ENCODE measurements around the gene ACTR1B. TPM values are rescaled to one million over a fixed set of nuclear protein-coding genes. Genes with fewer than 3 reads are reported as not detected.

Gene ACTR1B
- polyA plus RNA-seq (2012; rRNA removed): 51.5 and 55.1 TPM in 2 replicates
- polyA plus RNA-seq (2012; cell fraction: cytosol; rRNA removed): 21.3 and 36.6 TPM in 2 replicates
- polyA plus RNA-seq (2012; cell fraction: nucleus; rRNA removed): 120 and 133 TPM in 2 replicates

DNA sequence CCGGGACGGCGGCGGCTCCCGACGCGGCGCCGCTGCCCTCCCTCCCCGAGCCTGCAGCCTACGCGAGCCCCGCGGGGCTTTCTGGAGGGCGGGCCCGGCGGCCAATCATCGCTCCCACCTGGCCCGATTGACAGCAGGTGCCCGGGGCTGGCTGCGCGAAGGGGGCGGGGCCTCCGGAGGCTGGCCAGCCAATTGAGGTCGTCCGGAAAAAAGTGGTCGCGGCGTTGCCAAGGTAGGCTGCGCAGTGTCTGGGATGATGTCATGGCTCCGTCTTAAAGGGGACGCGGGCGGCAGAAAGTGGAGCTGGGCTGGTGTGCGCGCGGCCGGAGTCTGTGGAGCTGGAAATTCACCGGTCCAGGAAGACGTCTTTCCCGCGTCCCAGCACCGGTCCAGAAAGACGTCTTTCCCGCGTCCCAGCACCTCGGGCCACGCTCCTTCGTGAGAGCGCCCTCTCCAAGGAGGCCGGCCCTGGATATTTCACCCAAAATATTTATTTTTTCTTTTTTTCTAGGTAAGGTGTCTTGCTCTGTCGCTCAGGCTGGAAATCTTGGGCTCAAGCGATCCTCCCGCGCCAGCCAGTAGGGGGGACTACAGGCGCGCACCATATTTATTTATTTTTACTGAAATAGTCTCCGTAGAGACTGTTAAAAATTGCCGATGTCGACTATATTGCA is at the start of gene ACTR1B:
Gene ACTR1B, minus strand, starts transcription at position 83 of the 674 bp plus-strand sequence. CDS start 154 bp downstream, outside the sequence.
- peak within 1 kb of the TSS; percentile 92 to 95 for H3K27ac ChIP-seq (ENCODE audit: low read depth in 2 of 2, low read length in 1 of 2)
- H3K36me3 ChIP-seq (replicated peaks in 1 of 2; ENCODE audit: control insufficient read depth in 1 of 2, insufficient read depth in 2 of 2, low read length in 1 of 2): peaks cover 0 to 7% of the 10 kb centered on the region in 2 experiments
- WGBS (ENCODE audit: low lambda C conversion rate): 5% methylated on average over 14 of the region's 60 CpGs
- H3K9me2 ChIP-seq: no peaks in the 10 kb centered on the region
- 0 out of 2 replicates have a peak, but pooled peaks cover 7% of the 10 kb centered on the region for H4K20me1 ChIP-seq (ENCODE audit: insufficient read depth)
- H3F3A ChIP-seq (replicated peaks; ENCODE audit: insufficient read depth): peaks cover 15% of the 10 kb centered on the region
- peak within 1 kb of the TSS; percentile 96 for H2AFZ ChIP-seq (ENCODE audit: low read depth)
- no peaks in the 10 kb centered on the region for H3K9me3 ChIP-seq
- H3K9ac ChIP-seq: peak within 1 kb of the TSS; percentile 88
- H3K79me2 ChIP-seq (ENCODE audit: insufficient read depth): peaks cover 31% of the 10 kb centered on the region
- no peaks in the 10 kb centered on the region for H3K27me3 ChIP-seq (ENCODE audit: insufficient read depth)
- DNase-seq: peak; percentile 97
- ChIA-PET POLR2A (interaction anchor here (0.9 to 1.8 kb wide), 5 partner anchors 11 to 29 kb away, joined by 3 to 26 read pairs (median 3); partner anchors contain the start of gene COX5B), CTCF (interaction anchor here (0.6 to 8.6 kb wide), 13 partner anchors 9 to 669 kb away, joined by 3 to 88 read pairs (median 4); partner anchors contain the start of genes ANKRD36B and COX5B)
- peak within 1 kb of the TSS; percentile 97 for H3K4me2 ChIP-seq
- H3K4me3 ChIP-seq (ENCODE audit: low read depth in 2 of 2, low read length in 1 of 2): peak within 1 kb of the TSS; percentile 81 to 89
- peaks cover 15% of the 10 kb centered on the region in 2 experiments; a peak in 3 of 4 replicates for H3K4me1 ChIP-seq (ENCODE audit: control insufficient read depth in 1 of 2, insufficient read depth in 2 of 2, low read depth in 1 of 2, low read length in 1 of 2)
- TF ChIP-seq RAD21 (IDR thresholded peaks at IDR 0.05; ENCODE audit: low read length) (peak; percentile 32; the same call in 1 of the 2 replicates), NRF1 (IDR thresholded peaks at IDR 0.05; ENCODE audit: low read depth, low read length) (peak; percentile 66), CHD2 (IDR thresholded peaks at IDR 0.05; ENCODE audit: low read length, partially characterized antibody) (peak; percentile 58), JUND (IDR thresholded peaks at IDR 0.05) (peak; percentile 47), FOSL2 (IDR thresholded peaks at IDR 0.05; ENCODE audit: borderline replicate concordance, low read depth) (peak; percentile 27; the same call in 1 of the 2 replicates), RCOR1 (IDR thresholded peaks at IDR 0.05; ENCODE audit: low read length) (no peak), ELF1 (IDR thresholded peaks at IDR 0.05) (no peak; the same call in 1 of the 2 replicates), MXI1 (IDR thresholded peaks at IDR 0.05; ENCODE audit: low read depth, low read length) (peak; percentile 25; the same call in 1 of the 2 replicates), YY1 (IDR thresholded peaks at IDR 0.05; ENCODE audit: low read depth) (peak; percentile 56; the same call in 1 of the 2 replicates), GATA2 (CRISPR knock-in tag; IDR thresholded peaks at IDR 0.05) (no peak), SIN3A (IDR thresholded peaks at IDR 0.05; ENCODE audit: borderline replicate concordance, low read depth, low read length) (no peak), GABPA (IDR thresholded peaks at IDR 0.05; ENCODE audit: low read depth) (peak; percentile 53; the same call in 1 of the 2 replicates), TEAD4 (IDR thresholded peaks at IDR 0.05; ENCODE audit: borderline replicate concordance, insufficient read depth) (no peak), TCF12 (IDR thresholded peaks at IDR 0.05) (no peak), NFIC (IDR thresholded peaks at IDR 0.05; ENCODE audit: borderline replicate concordance) (no peak), TAF1 (IDR thresholded peaks at IDR 0.05; ENCODE audit: borderline replicate concordance, low read depth, low read length) (0 out of 2 replicates have a peak, but pooled peaks have one; percentile 20)
- TF ChIP-seq, protein P1, sequence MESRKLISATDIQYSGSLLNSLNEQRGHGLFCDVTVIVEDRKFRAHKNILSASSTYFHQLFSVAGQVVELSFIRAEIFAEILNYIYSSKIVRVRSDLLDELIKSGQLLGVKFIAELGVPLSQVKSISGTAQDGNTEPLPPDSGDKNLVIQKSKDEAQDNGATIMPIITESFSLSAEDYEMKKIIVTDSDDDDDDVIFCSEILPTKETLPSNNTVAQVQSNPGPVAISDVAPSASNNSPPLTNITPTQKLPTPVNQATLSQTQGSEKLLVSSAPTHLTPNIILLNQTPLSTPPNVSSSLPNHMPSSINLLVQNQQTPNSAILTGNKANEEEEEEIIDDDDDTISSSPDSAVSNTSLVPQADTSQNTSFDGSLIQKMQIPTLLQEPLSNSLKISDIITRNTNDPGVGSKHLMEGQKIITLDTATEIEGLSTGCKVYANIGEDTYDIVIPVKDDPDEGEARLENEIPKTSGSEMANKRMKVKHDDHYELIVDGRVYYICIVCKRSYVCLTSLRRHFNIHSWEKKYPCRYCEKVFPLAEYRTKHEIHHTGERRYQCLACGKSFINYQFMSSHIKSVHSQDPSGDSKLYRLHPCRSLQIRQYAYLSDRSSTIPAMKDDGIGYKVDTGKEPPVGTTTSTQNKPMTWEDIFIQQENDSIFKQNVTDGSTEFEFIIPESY (IDR thresholded peaks at IDR 0.05; ENCODE audit: borderline replicate concordance, low read depth): peak; percentile 53; the same call in 1 of the 2 replicates
- TF ChIP-seq, protein P2, sequence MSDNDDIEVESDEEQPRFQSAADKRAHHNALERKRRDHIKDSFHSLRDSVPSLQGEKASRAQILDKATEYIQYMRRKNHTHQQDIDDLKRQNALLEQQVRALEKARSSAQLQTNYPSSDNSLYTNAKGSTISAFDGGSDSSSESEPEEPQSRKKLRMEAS (IDR thresholded peaks at IDR 0.05; ENCODE audit: low read depth): peak; percentile 89
- TF ChIP-seq, protein P3, sequence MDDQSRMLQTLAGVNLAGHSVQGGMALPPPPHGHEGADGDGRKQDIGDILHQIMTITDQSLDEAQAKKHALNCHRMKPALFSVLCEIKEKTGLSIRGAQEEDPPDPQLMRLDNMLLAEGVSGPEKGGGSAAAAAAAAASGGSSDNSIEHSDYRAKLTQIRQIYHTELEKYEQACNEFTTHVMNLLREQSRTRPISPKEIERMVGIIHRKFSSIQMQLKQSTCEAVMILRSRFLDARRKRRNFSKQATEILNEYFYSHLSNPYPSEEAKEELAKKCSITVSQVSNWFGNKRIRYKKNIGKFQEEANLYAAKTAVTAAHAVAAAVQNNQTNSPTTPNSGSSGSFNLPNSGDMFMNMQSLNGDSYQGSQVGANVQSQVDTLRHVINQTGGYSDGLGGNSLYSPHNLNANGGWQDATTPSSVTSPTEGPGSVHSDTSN (IDR thresholded peaks at IDR 0.05): peak; percentile 99
- TF ChIP-seq, protein P4, sequence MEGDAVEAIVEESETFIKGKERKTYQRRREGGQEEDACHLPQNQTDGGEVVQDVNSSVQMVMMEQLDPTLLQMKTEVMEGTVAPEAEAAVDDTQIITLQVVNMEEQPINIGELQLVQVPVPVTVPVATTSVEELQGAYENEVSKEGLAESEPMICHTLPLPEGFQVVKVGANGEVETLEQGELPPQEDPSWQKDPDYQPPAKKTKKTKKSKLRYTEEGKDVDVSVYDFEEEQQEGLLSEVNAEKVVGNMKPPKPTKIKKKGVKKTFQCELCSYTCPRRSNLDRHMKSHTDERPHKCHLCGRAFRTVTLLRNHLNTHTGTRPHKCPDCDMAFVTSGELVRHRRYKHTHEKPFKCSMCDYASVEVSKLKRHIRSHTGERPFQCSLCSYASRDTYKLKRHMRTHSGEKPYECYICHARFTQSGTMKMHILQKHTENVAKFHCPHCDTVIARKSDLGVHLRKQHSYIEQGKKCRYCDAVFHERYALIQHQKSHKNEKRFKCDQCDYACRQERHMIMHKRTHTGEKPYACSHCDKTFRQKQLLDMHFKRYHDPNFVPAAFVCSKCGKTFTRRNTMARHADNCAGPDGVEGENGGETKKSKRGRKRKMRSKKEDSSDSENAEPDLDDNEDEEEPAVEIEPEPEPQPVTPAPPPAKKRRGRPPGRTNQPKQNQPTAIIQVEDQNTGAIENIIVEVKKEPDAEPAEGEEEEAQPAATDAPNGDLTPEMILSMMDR (IDR thresholded peaks at IDR 0.05): peak; percentile 76
- TF ChIP-seq, protein P5, sequence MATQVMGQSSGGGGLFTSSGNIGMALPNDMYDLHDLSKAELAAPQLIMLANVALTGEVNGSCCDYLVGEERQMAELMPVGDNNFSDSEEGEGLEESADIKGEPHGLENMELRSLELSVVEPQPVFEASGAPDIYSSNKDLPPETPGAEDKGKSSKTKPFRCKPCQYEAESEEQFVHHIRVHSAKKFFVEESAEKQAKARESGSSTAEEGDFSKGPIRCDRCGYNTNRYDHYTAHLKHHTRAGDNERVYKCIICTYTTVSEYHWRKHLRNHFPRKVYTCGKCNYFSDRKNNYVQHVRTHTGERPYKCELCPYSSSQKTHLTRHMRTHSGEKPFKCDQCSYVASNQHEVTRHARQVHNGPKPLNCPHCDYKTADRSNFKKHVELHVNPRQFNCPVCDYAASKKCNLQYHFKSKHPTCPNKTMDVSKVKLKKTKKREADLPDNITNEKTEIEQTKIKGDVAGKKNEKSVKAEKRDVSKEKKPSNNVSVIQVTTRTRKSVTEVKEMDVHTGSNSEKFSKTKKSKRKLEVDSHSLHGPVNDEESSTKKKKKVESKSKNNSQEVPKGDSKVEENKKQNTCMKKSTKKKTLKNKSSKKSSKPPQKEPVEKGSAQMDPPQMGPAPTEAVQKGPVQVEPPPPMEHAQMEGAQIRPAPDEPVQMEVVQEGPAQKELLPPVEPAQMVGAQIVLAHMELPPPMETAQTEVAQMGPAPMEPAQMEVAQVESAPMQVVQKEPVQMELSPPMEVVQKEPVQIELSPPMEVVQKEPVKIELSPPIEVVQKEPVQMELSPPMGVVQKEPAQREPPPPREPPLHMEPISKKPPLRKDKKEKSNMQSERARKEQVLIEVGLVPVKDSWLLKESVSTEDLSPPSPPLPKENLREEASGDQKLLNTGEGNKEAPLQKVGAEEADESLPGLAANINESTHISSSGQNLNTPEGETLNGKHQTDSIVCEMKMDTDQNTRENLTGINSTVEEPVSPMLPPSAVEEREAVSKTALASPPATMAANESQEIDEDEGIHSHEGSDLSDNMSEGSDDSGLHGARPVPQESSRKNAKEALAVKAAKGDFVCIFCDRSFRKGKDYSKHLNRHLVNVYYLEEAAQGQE (IDR thresholded peaks at IDR 0.05; ENCODE audit: low read depth, low read length): no peak
- TF ChIP-seq, protein P6, sequence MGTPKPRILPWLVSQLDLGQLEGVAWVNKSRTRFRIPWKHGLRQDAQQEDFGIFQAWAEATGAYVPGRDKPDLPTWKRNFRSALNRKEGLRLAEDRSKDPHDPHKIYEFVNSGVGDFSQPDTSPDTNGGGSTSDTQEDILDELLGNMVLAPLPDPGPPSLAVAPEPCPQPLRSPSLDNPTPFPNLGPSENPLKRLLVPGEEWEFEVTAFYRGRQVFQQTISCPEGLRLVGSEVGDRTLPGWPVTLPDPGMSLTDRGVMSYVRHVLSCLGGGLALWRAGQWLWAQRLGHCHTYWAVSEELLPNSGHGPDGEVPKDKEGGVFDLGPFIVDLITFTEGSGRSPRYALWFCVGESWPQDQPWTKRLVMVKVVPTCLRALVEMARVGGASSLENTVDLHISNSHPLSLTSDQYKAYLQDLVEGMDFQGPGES (IDR thresholded peaks at IDR 0.05; ENCODE audit: low read depth, low read length): peak; percentile 75
